ENCODE data around the gene CHCHD3.
A peak's percentile ranks its signal among the peaks of the same experiment; 100 is the strongest.

Gene CHCHD3

GRCh38 chr7:133110312-133110711, 28.4 kb upstream of the CHCHD3 start:
- Histone ChIP-seq H3K9ac (ENCODE audit: low read length) (no peak overlapping the region), H3K4me3 (ENCODE audit: low read length) (no peak overlapping the region), H3K27ac (ENCODE audit: low read length) (no peak overlapping the region), H3K27me3 (ENCODE audit: control insufficient read depth, insufficient read depth, low read length) (no peaks in the 10 kb centered on the region), H3K9me3 (ENCODE audit: control insufficient read depth, low read depth, low read length) (peaks cover 12% of the 10 kb centered on the region), H3K4me1 (ENCODE audit: control insufficient read depth, low read depth, low read length) (peaks cover 7% of the 10 kb centered on the region), H3K36me3 (ENCODE audit: control insufficient read depth, low read depth, low read length) (no peaks in the 10 kb centered on the region)

- Histone ChIP-seq H3K27me3 (ENCODE audit: control insufficient read depth, insufficient read depth, low read length) (no peaks in the 10 kb centered on the region), H3K36me3 (ENCODE audit: control insufficient read depth, low read depth, low read length) (no peaks in the 10 kb centered on the region), H3K4me3 (ENCODE audit: low read length) (no peak overlapping the region), H3K9me3 (ENCODE audit: control insufficient read depth, low read depth, low read length) (peaks cover 12% of the 10 kb centered on the region), H3K27ac (ENCODE audit: low read length) (no peak overlapping the region), H3K4me1 (ENCODE audit: control insufficient read depth, low read depth, low read length) (peaks cover 7% of the 10 kb centered on the region), H3K9ac (ENCODE audit: low read length) (no peak overlapping the region)
Observed at GRCh38 chr7:133109816-133110215, 27.9 kb upstream of the CHCHD3 start.

- no peak overlapping the region for H3K9ac ChIP-seq (ENCODE audit: low read length)
- H3K27me3 ChIP-seq (ENCODE audit: control insufficient read depth, insufficient read depth, low read length): no peaks in the 10 kb centered on the region
- no peak overlapping the region for H3K27ac ChIP-seq (ENCODE audit: low read length)
- no peaks in the 10 kb centered on the region for H3K36me3 ChIP-seq (ENCODE audit: control insufficient read depth, low read depth, low read length)
- no peaks in the 10 kb centered on the region for H3K4me1 ChIP-seq (ENCODE audit: control insufficient read depth, low read depth, low read length)
- no peak overlapping the region for H3K4me3 ChIP-seq (ENCODE audit: low read length)
- H3K9me3 ChIP-seq (ENCODE audit: control insufficient read depth, low read depth, low read length): peaks cover 12% of the 10 kb centered on the region
Observed at GRCh38 chr7:133108023-133108422, 26.1 kb upstream of the CHCHD3 start.

GRCh38 chr7:133102276-133103060, 20.6 kb upstream of the CHCHD3 start:
- no peaks in the 10 kb centered on the region for H3K36me3 ChIP-seq (ENCODE audit: control insufficient read depth, low read depth, low read length)
- no peaks in the 10 kb centered on the region for H3K27me3 ChIP-seq (ENCODE audit: control insufficient read depth, insufficient read depth, low read length)
- no peak overlapping the region for H3K27ac ChIP-seq (ENCODE audit: low read length)
- H3K4me3 ChIP-seq (ENCODE audit: low read length): no peak overlapping the region
- H3K9ac ChIP-seq (ENCODE audit: low read length): no peak overlapping the region
- no peaks in the 10 kb centered on the region for H3K4me1 ChIP-seq (ENCODE audit: control insufficient read depth, low read depth, low read length)
- H3K9me3 ChIP-seq (ENCODE audit: control insufficient read depth, low read depth, low read length): no peaks in the 10 kb centered on the region

GRCh38 chr7:133099633-133100286, 17.9 kb upstream of the CHCHD3 start:
- no peak overlapping the region for H3K27ac ChIP-seq (ENCODE audit: low read length)
- H3K27me3 ChIP-seq (ENCODE audit: control insufficient read depth, insufficient read depth, low read length): no peaks in the 10 kb centered on the region

GRCh38 chr7:133095119-133095671, 13.3 kb upstream of the CHCHD3 start:
- H3K9ac ChIP-seq (ENCODE audit: low read length): no peak overlapping the region
- H3K27ac ChIP-seq (ENCODE audit: low read length): no peak overlapping the region
- no peaks in the 10 kb centered on the region for H3K27me3 ChIP-seq (ENCODE audit: control insufficient read depth, insufficient read depth, low read length)
- no peaks in the 10 kb centered on the region for H3K9me3 ChIP-seq (ENCODE audit: control insufficient read depth, low read depth, low read length)
- no peaks in the 10 kb centered on the region for H3K4me1 ChIP-seq (ENCODE audit: control insufficient read depth, low read depth, low read length)
- H3K36me3 ChIP-seq (ENCODE audit: control insufficient read depth, low read depth, low read length): no peaks in the 10 kb centered on the region
- H3K4me3 ChIP-seq (ENCODE audit: low read length): no peak overlapping the region

More at GRCh38 chr7:133099633-133100286, 17.9 kb upstream of the CHCHD3 start:
- Histone ChIP-seq H3K4me1 (ENCODE audit: control insufficient read depth, low read depth, low read length) (no peaks in the 10 kb centered on the region), H3K36me3 (ENCODE audit: control insufficient read depth, low read depth, low read length) (no peaks in the 10 kb centered on the region), H3K9me3 (ENCODE audit: control insufficient read depth, low read depth, low read length) (no peaks in the 10 kb centered on the region), H3K4me3 (ENCODE audit: low read length) (no peak overlapping the region), H3K9ac (ENCODE audit: low read length) (no peak overlapping the region)

GRCh38 chr7:133091943-133092464, 10.1 kb upstream of the CHCHD3 start:
- Histone ChIP-seq H3K4me1 (ENCODE audit: control insufficient read depth, low read depth, low read length) (no peaks in the 10 kb centered on the region), H3K9me3 (ENCODE audit: control insufficient read depth, low read depth, low read length) (no peaks in the 10 kb centered on the region), H3K4me3 (ENCODE audit: low read length) (no peak overlapping the region), H3K9ac (ENCODE audit: low read length) (no peak overlapping the region), H3K27ac (ENCODE audit: low read length) (no peak overlapping the region), H3K36me3 (ENCODE audit: control insufficient read depth, low read depth, low read length) (no peaks in the 10 kb centered on the region), H3K27me3 (ENCODE audit: control insufficient read depth, insufficient read depth, low read length) (no peaks in the 10 kb centered on the region)

- Histone ChIP-seq H3K9ac (ENCODE audit: low read length) (no peak overlapping the region), H3K27ac (ENCODE audit: low read length) (no peak overlapping the region), H3K27me3 (ENCODE audit: control insufficient read depth, insufficient read depth, low read length) (no peaks in the 10 kb centered on the region), H3K4me1 (ENCODE audit: control insufficient read depth, low read depth, low read length) (peaks cover 25% of the 10 kb centered on the region), H3K36me3 (ENCODE audit: control insufficient read depth, low read depth, low read length) (no peaks in the 10 kb centered on the region), H3K9me3 (ENCODE audit: control insufficient read depth, low read depth, low read length) (no peaks in the 10 kb centered on the region), H3K4me3 (ENCODE audit: low read length) (no peak overlapping the region)
Observed at GRCh38 chr7:133082390-133082766, 488 bp upstream of the CHCHD3 start.

GRCh38 chr7:133081119-133081598, 731 bp downstream of the CHCHD3 start:
- Histone ChIP-seq H3K9me3 (ENCODE audit: control insufficient read depth, low read depth, low read length) (no peaks in the 10 kb centered on the region), H3K27ac (ENCODE audit: low read length) (peak overlapping the region; percentile 60), H3K36me3 (ENCODE audit: control insufficient read depth, low read depth, low read length) (no peaks in the 10 kb centered on the region), H3K4me1 (ENCODE audit: control insufficient read depth, low read depth, low read length) (peaks cover 30% of the 10 kb centered on the region), H3K9ac (ENCODE audit: low read length) (peak overlapping the region; percentile 86), H3K27me3 (ENCODE audit: control insufficient read depth, insufficient read depth, low read length) (no peaks in the 10 kb centered on the region), H3K4me3 (ENCODE audit: low read length) (peak overlapping the region; percentile 90)

GRCh38 chr7:133079296-133079695, 2.6 kb downstream of the CHCHD3 start:
- Histone ChIP-seq H3K9me3 (ENCODE audit: control insufficient read depth, low read depth, low read length) (no peaks in the 10 kb centered on the region), H3K4me1 (ENCODE audit: control insufficient read depth, low read depth, low read length) (peaks cover 30% of the 10 kb centered on the region), H3K9ac (ENCODE audit: low read length) (peak overlapping the region; percentile 10), H3K4me3 (ENCODE audit: low read length) (peak overlapping the region; percentile 90), H3K36me3 (ENCODE audit: control insufficient read depth, low read depth, low read length) (no peaks in the 10 kb centered on the region), H3K27me3 (ENCODE audit: control insufficient read depth, insufficient read depth, low read length) (no peaks in the 10 kb centered on the region), H3K27ac (ENCODE audit: low read length) (no peak overlapping the region)

- no peak overlapping the region for H3K4me3 ChIP-seq (ENCODE audit: low read length)
- H3K27me3 ChIP-seq (ENCODE audit: control insufficient read depth, insufficient read depth, low read length): no peaks in the 10 kb centered on the region
- H3K4me1 ChIP-seq (ENCODE audit: control insufficient read depth, low read depth, low read length): peaks cover 30% of the 10 kb centered on the region
- no peak overlapping the region for H3K27ac ChIP-seq (ENCODE audit: low read length)
- no peaks in the 10 kb centered on the region for H3K36me3 ChIP-seq (ENCODE audit: control insufficient read depth, low read depth, low read length)
- no peaks in the 10 kb centered on the region for H3K9me3 ChIP-seq (ENCODE audit: control insufficient read depth, low read depth, low read length)
- no peak overlapping the region for H3K9ac ChIP-seq (ENCODE audit: low read length)
Observed at GRCh38 chr7:133077394-133077793, 4.5 kb downstream of the CHCHD3 start.

Data from iPS-18a (cell line).